Uterus (tissue), 2 donors: ENCODE measurements around the gene POLR3C.

Source experiments
- POLR2A ChIP-seq, 2 donors: fragments of 450-650 bp; IDR thresholded peaks; one replicate each; pipeline ENCODE4 v1.6.1; 2016; ENCODE audit warnings: antibody characterized with exemption in 2 of 2, mild to moderate bottlenecking in 1 of 2, moderate library complexity in 1 of 2
- TF ChIP-seq, protein P1 (sequence below), 4 experiments: fragments of 200-600 bp in 2 of 4; fragments of 450-650 bp in 2 of 4; sonication (generic) in 2 of 4; IDR thresholded peaks; one replicate each; pipeline ENCODE4 v1.5.1; 2016 to 2019; ENCODE audit warnings: antibody characterized with exemption in 4 of 4, mild to moderate bottlenecking in 2 of 4, moderate library complexity in 1 of 4

DNA sequence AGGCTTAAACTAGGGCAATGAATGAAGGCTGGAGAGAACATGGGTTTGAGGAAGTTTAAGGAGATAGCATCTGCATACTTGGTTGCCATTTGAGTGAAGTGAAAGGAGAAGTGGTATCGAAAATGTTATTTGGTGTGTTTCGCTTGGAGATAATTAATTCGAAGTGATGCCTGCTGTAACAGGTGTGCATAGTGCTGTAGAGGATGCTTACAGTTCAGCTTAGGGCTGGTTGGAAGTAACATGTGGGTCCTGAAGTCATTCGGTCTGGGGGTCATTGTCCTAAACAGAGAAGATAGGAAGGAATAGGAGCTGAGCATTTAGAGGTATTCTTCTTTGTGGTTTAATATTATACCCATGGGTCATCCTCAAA lies 21.1 kb downstream of the POLR3C start:
- TF ChIP-seq POLR2A (IDR thresholded peaks at IDR 0.05), result no peak
- TF ChIP-seq, protein P1, sequence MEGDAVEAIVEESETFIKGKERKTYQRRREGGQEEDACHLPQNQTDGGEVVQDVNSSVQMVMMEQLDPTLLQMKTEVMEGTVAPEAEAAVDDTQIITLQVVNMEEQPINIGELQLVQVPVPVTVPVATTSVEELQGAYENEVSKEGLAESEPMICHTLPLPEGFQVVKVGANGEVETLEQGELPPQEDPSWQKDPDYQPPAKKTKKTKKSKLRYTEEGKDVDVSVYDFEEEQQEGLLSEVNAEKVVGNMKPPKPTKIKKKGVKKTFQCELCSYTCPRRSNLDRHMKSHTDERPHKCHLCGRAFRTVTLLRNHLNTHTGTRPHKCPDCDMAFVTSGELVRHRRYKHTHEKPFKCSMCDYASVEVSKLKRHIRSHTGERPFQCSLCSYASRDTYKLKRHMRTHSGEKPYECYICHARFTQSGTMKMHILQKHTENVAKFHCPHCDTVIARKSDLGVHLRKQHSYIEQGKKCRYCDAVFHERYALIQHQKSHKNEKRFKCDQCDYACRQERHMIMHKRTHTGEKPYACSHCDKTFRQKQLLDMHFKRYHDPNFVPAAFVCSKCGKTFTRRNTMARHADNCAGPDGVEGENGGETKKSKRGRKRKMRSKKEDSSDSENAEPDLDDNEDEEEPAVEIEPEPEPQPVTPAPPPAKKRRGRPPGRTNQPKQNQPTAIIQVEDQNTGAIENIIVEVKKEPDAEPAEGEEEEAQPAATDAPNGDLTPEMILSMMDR (IDR thresholded peaks at IDR 0.05), result no peak
